Suppressor macrophage treated with lipopolysaccharide for 4 hours (primary cell): ENCODE measurements around the gene ECPAS.
"Not testable (repeated sequence)": the region's sequence is repeated elsewhere in the genome, so short reads cannot be mapped to it uniquely, and the experiment has no call there.

Experiments used
- DNase-seq: peaks from one replicate; pipeline ENCODE4 v3.0.0-alpha.2; 2020

Gene ECPAS

GRCh38 chr9:111334318-111334863 lies 149.8 kb downstream of the ECPAS start:
- DNase-seq, result not testable (repeated sequence)

DNA sequence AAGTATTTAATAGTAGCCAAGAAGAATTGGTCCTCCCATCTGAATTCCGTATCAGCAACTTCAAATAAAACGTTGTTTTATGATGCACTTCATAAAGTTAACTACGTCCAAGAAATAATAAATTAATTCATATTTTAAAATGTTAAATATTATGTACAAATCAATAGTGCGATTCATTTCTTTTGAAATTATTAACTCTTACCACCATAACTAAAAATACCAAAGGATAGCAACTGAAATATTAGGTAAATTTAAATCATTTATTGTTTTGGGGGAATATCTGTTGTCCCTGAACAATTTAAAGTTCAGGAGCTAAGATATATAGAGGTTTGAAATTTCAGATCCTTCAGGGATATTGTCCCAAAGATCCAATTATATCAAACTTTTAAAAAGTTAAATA lies 154.1 kb downstream of the ECPAS start, which contains the start of gene OR2K2:
Gene OR2K2 (minus strand): TSS at position 101 of the 400 bp plus-strand sequence. CDS start 1,791 bp downstream, outside the sequence.
- DNase-seq, result no peak

DNA sequence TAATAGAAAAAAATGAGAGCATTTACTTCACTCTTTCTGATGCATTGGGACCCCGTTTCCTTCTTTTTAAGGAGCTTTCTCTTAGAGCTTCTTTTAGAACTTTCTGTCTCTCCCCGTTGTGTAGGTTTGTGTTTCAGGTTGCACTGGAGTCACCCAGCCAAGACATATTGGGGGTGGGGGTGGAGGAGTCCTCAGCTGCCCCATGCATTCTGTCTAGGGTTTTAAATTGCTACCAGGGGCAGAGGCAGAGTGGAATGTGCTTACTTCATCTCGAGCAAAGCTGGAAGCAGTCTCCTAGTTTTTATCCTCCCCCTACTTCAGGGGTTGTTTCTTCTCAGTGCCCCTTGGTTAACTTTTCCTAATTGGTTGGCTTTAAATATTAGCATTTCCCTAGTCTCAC lies 163.6 kb downstream of the ECPAS start:
- DNase-seq, result no peak

DNA sequence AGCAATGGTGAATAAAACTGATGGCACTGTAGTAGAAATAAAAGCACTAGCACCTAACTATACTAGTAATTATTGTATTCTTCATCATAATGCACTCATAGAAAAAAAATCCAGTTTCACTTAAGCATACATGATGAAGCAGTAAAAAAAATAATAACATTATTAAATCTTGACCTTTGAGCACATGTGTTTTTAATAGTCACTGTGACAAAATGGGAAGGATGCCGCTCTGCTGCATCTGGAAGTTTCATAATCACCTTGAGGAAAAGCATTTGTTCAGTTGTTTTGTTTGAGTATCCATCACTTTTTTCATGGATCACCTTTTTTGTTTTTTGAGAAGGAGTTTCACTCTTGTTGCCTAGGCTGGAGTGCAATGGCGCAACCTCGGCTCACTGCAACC lies 167.4 kb downstream of the ECPAS start:
- DNase-seq, result no peak
